ENCODE results near the gene PELI2. TPM values are rescaled to one million over a fixed set of nuclear protein-coding genes. Genes with fewer than 3 reads are reported as not detected.
A peak's percentile ranks its signal among the peaks of the same experiment; 100 is the strongest.

PELI2 gene
- total RNA-seq, 2 donors from 2014 or later: 31.6 to 41.8 TPM

DNA sequence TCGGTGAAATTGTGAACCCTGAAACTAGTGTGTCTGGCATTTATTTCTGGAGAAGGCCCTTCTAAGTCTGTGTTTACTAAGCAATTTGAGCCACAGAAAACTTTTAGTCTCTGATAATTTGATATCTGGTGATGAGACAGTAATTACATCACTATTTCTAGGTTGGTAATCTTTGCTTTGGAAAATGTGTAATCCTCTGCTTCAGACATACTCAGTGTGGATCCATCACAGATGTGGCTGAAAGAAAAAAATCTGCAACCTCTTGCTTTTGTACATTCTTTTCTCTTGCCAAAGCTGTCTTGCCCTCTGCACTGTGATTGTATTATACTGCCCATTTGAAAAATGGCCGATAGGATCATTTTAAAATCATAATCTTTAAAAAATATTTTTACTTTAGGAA, 78.1 kb downstream of the PELI2 start:
- ATAC-seq (no peak), DNase-seq (no peak)
- TF ChIP-seq, protein P1, sequence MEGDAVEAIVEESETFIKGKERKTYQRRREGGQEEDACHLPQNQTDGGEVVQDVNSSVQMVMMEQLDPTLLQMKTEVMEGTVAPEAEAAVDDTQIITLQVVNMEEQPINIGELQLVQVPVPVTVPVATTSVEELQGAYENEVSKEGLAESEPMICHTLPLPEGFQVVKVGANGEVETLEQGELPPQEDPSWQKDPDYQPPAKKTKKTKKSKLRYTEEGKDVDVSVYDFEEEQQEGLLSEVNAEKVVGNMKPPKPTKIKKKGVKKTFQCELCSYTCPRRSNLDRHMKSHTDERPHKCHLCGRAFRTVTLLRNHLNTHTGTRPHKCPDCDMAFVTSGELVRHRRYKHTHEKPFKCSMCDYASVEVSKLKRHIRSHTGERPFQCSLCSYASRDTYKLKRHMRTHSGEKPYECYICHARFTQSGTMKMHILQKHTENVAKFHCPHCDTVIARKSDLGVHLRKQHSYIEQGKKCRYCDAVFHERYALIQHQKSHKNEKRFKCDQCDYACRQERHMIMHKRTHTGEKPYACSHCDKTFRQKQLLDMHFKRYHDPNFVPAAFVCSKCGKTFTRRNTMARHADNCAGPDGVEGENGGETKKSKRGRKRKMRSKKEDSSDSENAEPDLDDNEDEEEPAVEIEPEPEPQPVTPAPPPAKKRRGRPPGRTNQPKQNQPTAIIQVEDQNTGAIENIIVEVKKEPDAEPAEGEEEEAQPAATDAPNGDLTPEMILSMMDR (IDR thresholded peaks at IDR 0.05): no peak
- TF ChIP-seq POLR2A (IDR thresholded peaks at IDR 0.05): no peak
- Histone ChIP-seq H3K27ac (peak overlapping the region in 1 of 4 donors; percentile 3), H3K27me3 (no peaks in the 10 kb centered on the region), H3K4me1 (peaks cover 52% of the 10 kb centered on the region), H3K36me3 (replicated peaks in 1 of 2; ENCODE audit: insufficient read depth in 1 of 2, low read depth in 2 of 2) (no peaks in the 10 kb centered on the region), H3K9me3 (no peaks in the 10 kb centered on the region), H3K4me3 (no peak overlapping the region)
- whole genome bisulfite sequencing, 2 donors: 47 to 50% methylated on average over 2 of the region's 2 CpGs
- intact Hi-C loops (cut with DNase I): no loop called here

DNA sequence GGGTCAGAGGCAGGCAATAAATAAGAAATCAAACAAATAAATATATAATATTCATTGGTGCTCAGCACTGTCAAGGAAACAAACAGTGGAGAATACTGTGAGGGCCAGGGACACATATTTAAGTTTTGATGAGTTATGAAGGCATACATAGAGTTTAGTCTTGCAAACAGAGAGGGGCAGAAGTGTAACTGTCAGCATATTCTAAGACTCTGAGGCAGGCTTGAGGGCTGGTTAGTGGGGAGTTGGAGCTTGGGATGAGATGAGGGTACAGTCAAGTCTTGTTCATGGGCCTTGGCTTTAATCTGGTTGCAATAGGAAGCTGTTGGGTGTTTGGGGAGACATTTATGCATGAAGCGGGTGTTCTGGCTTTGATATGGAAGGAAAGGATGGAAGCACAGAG, 78.9 kb downstream of the PELI2 start:
- DNase-seq (no peak), ATAC-seq (no peak)
- H3K4me3 ChIP-seq: no peak overlapping the region
- no peaks in the 10 kb centered on the region for H3K36me3 ChIP-seq (replicated peaks in 1 of 2; ENCODE audit: insufficient read depth in 1 of 2, low read depth in 2 of 2)
- H3K27ac ChIP-seq: no peak overlapping the region
- intact Hi-C loops (cut with DNase I): no loop called here
- TF ChIP-seq, protein P1 (IDR thresholded peaks at IDR 0.05): no peak
- H3K4me1 ChIP-seq: peaks cover 56% of the 10 kb centered on the region
- 94 to 100% methylated on average over 1 of the region's 1 CpG for WGBS, 2 donors
- no peaks in the 10 kb centered on the region for H3K9me3 ChIP-seq
- no peaks in the 10 kb centered on the region for H3K27me3 ChIP-seq

DNA sequence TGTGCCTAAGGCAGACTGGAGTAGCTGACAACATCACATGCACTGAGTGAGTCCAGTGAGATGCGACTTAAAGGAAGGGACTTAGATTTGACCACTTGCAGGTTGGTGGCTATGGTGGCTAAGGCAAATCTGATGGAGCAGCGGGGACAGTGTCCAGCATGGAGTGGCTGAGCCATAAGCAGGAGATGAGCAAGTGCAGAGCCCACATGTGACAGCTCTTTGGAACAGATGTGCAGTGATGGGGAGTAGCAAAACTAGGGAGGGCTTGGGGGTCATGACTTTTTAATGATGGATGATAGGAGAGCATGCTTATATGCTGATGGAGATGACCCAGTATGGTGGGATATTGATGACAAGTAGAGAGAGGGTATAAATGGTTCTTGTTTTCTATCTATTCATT, 80.2 kb downstream of the PELI2 start:
- H3K27ac ChIP-seq: no peak overlapping the region
- H3K4me1 ChIP-seq: peaks cover 67% of the 10 kb centered on the region
- intact Hi-C loops (cut with DNase I): no loop called here
- H3K9me3 ChIP-seq: no peaks in the 10 kb centered on the region
- H3K27me3 ChIP-seq: no peaks in the 10 kb centered on the region
- no peaks in the 10 kb centered on the region for H3K36me3 ChIP-seq (replicated peaks in 1 of 2; ENCODE audit: insufficient read depth in 1 of 2, low read depth in 2 of 2)
- DNase-seq (no peak), ATAC-seq (no peak)
- no peak for TF ChIP-seq POLR2A (IDR thresholded peaks at IDR 0.05)
- TF ChIP-seq, protein P1 (IDR thresholded peaks at IDR 0.05): no peak
- no peak overlapping the region for H3K4me3 ChIP-seq
- 79 to 93% methylated on average over 2 of the region's 2 CpGs for WGBS, 2 donors

DNA sequence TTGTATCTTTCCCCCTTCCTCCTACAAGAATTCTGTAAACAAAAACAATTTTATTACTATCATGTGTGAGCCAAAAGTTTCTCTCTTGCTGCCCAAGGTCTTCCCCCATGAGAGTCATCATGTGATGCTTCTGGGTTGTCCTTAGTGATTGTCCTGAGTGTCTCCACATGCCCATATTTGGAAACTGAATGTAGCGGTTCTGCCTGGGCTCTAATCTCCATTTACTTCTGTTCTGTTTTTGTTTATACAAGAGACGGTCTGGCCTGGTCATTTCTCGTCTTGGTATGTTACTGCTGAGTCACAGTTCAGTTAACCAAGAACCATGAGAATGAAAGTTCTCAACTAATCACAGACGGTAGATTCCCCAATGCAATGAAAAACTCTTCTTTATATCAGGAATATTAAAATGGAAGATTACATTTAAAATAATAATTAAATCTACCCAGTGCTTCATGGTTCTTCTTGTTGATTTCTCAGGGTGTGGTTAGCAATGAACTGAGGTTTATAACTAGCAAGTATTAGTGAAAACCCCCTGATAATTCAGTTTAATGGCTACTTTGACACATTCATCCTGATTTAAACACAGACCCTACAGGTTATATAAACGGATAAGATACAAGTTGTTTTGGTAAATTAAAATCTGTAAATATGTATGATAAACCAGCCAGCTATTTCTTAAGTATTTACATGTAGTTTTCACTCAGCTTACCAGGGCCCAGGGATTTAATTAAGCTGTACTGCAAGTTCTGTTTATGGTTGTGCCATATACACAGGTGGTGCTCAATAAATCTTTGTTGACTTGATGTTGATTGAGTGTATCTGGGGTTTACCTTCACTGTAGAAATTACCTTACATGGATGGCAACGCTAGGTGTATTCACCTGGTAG, 81.1 kb downstream of the PELI2 start:
- 27 to 33% methylated on average over 6 of the region's 6 CpGs for WGBS, 2 donors
- DNase-seq: peak in 1 of 4 donors; percentile 62

More for the DNA sequence above, 81.1 kb downstream of the PELI2 start:
- H3K36me3 ChIP-seq (replicated peaks in 1 of 2; ENCODE audit: insufficient read depth in 1 of 2, low read depth in 2 of 2): no peaks in the 10 kb centered on the region
- no peaks in the 10 kb centered on the region for H3K27me3 ChIP-seq
- no peak overlapping the region for H3K4me3 ChIP-seq
- peaks cover 76% of the 10 kb centered on the region for H3K4me1 ChIP-seq
- TF ChIP-seq, protein P1 (IDR thresholded peaks at IDR 0.05): no peak
- ATAC-seq: peak; percentile 80
- peak overlapping the region in 2 of 4 donors; percentile 10 to 26 for H3K27ac ChIP-seq
- no peaks in the 10 kb centered on the region for H3K9me3 ChIP-seq
- intact Hi-C loops (cut with DNase I): no loop called here
